ENCODE data around the gene KIRREL2.
"Not testable (repeated sequence)": the region's sequence is repeated elsewhere in the genome, so short reads cannot be mapped to it uniquely, and the experiment has no call there.

The KIRREL2 gene

DNA sequence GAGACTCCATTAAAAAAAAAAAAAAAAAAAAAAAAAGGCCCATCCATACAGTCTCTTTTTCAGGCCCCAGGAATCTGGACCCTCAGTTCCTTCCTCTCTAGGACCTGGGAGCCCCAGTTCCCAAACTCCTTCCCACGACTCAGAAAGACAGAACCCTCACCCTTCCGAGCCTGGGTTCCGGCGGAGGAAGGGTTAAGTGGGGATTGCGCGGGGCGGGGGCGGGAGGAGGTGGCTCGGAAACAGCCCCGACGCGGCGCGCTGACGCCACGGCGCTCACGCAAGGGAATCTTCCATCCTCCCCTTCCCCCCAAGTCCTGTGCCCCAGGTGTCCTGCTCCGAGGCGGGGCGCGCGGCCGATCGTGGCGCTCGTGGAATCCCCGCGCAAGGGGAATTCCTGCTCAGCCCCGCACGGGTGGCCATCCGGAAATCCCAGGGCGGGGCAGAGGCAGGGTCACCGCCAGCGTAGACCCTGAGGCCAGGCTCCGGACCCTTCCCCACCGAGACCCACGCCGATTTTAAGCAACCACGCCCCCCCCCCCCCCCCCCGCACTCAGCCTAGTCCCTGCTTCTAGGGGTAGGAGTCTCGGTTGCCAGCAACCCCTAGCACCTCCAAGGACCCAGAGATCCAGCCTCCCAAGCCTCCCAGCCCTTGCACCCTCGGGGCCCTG lies 43.0 kb downstream of the KIRREL2 start:
- peak; percentile 91 for DNase-seq

DNA sequence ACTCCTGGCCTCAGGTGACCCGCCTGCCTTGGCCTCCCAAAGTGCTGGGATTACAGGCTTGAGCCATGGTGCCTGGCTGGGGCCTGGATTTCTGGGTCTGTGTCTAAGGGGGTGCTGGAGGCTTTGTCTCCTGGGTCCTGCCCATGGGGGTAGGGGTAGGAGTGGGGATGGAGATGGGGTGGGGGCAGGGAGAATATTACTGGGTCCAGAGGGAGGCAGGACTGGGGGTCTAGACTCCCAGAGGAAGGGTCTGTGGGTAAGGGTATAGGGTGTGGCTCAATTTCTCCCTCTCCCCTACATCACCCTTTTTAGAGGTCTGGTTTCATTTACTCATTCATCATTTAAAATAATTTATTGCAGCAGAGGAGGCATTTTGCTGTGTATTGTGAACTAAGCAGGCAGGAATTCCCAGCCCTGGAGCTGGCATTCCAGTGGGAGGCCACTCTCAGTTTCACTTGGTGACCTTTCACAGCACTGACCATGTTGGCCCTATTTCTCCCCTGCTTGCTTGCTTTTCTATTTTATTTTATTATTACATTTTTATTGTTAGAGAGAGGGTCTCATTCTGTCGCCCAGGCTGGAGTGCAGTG lies 44.4 kb downstream of the KIRREL2 start:
- no peak for DNase-seq

DNA sequence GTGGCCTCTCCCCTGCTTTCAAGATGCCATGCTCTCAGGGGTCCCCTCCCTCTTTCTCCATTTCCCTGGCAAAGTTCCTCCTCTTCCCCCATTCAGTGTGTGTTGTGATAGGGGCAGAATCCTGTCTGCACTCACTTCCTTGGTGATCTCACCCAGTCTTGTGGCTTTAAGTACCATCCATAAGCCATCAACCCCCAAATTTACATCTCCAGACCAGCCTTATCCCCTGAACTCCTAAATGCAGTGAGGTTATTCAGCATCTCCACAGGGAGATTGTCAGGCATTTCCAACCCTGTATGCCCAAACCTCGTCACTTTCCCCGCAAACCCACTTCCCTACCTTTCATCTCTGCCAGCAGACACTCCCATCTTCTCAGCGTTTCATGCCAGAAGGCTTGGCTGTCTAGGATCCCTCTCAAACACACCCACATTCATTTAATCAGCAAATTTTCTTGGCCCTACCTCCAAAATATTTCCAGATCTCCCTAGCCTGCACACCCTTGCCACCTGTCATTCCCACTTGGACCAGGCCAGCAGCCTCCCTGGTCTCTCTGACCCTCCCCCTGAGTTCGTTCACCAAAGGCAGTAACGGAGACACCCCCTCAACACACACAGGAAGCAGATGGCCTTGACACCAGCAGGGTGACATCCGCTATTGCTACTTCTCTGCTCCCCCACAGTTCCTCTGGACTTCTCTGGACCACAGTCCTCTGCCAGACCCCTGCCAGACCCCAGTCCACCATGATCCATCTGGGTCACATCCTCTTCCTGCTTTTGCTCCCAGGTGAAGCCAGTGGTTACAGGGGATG lies 45.3 kb downstream of the KIRREL2 start, which contains the start of gene HCST:
HCST (plus strand) TSS at position 676 of the 808 bp plus-strand sequence; CDS start at position 741, 65 bp downstream.
- DNase-seq: peak; percentile 76

DNA sequence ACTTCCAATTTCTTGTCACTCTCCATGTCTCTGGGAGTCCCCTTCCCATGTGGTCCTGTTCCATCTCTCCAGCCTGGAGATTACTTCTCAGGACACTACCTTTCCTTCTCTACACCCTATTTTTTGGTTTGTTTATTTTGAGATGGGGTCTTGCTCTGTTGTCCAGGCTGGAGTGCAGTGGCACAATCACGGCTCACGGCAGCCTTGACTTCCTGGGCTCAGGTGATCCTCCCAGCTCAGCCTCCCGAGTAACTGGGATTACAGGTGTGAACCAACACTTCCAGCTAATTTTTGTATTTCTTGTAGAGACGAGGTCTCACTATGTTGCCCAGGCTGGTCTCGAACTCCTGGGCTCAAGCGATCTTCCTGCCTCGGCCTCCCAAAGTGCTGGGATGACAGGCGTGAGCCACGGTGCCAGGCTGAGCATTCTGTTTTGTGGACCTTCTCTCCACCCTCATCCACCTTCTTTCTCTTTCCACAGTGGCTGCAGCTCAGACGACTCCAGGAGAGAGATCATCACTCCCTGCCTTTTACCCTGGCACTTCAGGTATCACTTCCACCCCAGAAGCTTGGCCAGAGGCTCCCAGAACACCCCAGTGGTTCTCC lies 46.3 kb downstream of the KIRREL2 start:
- DNase-seq: no peak

DNA sequence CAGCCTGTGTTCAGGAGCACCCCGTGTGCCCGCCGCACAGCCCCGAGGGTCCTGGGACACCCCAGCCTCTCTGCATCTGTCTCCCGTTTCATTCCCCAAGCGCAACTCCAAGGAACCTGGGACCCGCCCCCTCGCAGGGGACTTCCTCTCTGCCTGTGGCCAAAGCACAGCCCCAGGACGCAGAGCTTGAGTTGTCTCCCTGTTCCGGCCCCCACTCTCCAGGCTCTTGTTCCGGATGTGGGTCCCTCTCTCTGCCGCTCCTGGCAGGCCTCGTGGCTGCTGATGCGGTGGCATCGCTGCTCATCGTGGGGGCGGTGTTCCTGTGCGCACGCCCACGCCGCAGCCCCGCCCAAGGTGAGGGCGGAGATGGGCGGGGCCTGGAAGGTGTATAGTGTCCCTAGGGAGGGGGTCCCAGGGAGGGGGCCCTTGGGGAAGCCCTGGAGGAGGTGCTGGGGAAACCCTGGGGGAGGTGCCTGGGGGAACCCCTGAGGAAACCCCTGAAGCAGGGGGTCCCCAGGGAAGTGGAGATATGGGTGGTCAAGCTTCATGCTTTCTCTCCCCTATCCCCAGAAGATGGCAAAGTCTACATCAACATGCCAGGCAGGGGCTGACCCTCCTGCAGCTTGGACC lies 47.0 kb downstream of the KIRREL2 start:
- DNase-seq: peak; percentile 91

DNA sequence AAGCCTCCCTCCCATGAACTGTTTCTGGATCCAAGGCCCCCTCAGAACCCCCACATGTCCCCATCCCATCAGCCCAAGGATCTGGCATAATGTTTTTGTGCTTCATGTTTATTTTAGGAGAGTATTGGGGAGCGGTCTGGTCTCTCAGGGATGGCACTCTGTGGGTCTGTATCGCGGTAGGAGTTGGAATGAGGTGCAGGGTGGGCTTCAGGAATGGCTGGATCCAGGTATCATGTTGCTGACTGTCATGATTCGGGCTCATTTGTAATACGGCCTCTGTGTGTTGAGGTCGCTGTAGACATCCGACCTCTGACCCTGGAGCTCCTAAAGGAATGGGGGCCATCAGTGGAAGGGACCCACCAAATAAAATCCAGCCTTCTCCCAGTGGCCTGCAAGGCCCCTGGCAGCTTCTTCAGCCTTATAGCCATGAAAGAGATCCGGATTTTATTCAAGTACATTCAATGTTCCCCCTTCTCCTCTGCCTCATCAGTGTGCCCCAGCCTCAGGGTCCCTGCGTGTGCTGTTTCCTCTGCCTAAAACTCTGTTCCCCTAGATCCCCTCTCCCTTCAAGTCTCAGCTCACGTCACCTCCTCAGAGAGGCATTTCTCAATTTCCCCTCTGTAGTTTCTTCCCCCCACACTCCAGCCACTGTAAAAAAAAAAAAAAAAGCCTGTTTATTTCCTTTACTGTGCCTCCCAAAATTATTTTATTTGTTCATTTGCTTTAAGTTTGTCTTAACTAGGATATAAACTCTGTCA lies 47.8 kb downstream of the KIRREL2 start:
- DNase-seq: no peak

DNA sequence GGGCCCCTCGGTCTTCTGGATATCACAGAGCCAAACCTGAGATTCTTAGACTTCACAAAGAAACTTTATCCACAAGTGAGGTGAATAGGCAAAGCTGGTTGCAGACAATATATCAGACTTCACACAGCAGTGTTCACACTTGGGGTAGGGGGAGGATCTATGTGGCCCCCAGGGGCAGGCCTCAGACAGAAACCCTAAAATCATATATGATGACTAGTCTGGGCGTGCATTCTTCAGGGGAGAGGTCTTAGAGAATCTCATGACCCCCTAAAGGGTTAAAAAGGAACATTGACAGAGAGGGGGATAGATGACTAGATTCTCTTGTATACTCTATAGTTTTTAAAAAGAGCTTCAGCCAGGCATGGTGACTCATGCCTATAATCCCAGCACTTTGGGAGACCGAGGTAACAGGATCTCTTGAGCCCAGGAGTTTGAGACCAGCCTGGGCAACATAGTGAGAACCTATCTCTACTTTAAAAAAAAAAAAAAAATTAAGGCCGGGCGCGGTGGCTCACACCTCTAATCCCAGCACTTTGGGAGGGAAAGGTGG lies 48.5 kb downstream of the KIRREL2 start:
- no peak for DNase-seq

DNA sequence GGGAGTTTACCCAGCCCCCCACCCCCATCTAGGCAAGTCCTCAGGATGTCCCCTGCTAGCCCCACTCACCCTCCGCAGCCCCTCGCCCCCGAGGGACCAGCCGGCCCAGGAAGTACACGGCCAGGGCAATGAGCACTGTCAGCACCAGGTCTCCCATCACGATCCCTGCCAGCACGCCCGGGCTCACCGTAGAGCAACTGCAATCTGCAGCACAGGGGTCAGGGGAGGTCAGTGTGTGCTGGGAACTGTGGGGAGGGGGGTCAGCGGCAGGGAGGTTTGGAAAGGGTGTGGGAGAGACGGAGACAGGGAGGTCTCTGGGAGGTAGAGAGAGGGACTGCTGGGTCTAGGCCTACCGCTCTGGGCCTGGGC lies 50.6 kb downstream of the KIRREL2 start:
- DNase-seq: no peak

DNA sequence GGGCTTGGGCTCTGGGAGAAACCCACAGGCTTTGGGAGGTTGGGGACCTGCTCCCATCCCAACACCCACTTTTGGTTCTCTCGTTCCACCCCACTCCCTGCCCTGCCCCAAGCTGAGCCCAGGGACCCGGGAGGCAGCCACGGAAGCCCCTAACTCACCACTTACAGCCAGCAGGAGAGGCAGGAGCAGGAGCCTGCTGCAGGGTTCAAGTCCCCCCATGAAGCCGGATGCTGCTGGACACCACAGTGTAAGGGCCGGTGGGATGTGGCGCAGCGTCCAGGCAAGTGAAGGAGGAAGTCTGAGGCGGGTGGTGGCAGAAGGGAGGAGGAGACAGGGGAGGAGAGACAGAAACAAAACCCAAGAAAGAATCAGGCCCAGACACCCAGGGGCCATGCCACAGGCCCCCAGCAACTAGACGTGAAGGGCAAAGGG lies 51.3 kb downstream of the KIRREL2 start, which contains the start of gene TYROBP:
TYROBP (minus strand) TSS at position 286 of the 432 bp plus-strand sequence; CDS start at position 219, 67 bp downstream.
- DNase-seq: no peak

DNA sequence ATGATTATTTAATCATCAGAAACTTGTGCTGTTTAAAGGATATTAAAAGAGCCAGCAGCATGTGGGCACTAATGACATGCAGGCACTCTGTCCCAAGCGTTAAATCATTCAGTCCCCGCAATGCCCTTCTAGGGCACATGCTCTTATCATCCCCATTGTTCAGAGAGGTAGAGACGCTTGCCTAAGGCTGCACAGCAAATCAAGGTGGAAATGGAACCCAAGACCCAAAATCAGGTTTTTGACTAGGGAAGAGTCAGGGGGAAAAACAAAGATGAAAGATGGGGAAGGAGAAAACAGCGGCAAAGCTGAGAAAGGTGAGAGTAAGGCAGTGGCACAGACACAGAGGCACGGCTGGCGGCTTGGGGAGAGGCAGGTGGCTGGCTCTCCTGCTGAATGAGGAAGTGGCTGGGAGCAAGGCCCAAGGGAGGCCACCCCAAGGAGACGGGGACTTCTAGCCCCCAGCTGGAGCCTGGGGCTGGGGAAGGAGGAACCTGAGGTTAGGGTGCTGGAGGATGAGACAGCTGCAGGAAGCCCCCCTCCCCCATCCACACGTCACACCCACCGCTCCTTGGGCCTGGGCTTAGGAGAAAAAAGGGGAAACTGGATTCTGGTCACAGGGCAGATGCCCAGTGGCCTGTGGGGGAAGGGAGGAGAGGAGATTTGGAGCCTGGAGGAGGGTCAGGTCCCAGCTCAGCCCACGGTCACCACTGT lies 52.4 kb downstream of the KIRREL2 start:
- no peak for DNase-seq

DNA sequence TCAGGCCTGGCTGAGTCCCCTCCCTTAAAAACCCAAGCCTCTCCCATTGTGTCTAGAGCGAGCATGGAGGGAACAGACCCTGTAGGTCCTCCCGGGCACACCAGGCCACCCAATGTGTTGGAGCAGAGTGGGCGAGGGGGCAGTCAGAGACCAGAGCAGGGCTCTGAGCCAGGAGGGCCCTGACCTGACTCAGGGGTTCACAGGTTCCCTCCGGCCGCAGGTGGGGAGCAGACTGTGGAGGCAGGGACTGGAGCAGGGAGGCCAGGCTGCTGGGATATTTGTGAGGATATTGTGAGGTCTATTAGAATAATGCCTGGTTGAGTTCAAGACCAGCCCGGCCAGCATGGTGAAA lies 52.9 kb downstream of the KIRREL2 start:
- DNase-seq: no peak

DNA sequence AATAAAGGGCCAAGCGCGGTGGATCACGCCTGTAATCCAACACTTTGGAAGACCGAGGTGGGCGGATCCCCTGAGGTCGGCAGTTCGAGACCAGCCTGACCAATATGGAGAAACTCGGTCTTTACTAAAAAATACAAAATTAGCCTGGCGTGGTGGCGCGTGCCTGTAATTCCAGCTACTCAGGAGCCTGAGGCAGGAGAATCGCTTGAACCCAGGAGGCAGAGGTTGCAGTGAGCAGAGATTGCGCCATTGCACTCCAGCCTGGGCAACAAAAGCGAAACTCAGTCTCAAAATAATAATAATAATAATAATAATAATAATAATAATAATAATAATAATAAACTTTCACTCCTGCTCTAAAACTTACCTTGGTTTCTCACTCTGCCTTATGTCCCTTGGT lies 53.6 kb downstream of the KIRREL2 start:
- not testable (repeated sequence) for DNase-seq

DNA sequence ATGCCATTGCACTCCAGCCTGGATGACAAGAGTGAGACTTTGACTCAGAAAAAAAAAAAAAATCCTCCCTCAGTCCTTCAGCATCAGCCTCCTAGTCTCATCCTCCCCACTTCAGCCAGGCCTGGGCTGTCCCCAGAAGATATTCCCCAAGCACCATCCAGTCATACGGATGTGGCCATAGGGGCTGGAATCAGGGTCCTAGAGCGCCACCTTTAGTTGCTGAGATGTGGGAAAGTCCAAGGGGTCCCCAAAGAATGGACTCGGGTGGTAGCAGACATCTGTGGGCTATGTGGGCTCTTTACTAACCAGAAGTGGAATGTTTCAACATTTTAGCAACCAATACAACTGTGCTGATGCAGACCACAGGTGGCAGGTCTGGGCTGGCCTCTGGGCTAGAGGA lies 54.5 kb downstream of the KIRREL2 start:
- DNase-seq: no peak

DNA sequence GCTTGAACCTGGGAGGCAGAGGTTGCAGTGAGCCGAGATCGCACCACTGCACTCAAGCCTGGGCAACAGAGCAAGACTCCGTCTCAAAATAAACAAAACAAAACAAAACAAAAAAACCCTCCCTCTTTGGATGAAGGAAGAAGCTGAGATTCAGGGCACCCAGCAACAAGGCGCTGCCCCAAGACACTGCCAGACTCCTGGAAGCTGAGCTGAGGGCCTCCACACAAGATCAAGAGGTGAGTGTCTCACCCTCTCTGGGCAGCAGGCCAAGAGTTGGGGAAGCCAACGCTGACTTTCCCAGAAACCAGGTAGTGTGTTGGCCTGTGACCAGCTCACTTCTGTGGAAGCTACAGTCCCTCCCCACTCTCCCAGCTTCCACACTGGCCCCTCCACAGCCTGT lies 55.1 kb downstream of the KIRREL2 start:
- no peak for DNase-seq

DNA sequence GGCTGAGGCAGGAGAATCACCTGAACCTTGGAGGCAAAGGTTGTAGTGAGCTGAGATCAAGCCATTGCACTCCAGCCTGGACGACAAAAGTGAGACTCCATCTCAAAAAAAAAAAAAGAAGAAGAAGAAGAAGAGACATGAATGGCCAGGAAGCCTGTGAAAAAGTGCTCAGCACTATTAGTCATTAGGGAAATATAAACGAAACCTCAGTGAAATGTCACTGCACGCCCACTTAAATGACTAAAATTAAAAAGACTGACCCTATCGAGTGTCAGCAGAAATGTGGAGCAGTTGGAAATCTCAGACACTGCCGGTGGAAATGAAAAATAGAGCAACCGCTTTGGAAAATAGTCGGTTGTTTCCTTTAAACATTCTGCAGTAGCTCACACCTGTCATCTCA lies 56.9 kb downstream of the KIRREL2 start:
- no peak for DNase-seq

DNA sequence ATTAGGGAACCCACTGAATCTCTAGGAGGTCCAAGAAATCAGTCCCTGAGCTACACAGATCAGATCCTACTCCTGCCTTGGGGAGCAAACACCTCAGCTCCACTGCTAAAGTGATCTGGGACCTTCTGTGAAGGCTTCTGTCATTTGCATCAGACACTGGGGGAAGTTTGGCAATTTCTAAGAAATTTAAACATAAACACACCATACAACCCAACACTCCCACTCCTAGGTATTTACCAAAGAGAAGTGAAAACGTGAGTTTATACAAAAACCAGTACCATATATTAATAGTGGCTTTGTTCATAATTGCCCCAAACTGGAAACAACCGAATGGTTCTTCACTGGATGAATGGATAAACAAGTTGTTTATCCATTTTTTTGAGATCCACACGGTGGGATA lies 58.7 kb downstream of the KIRREL2 start:
- DNase-seq: no peak

All from activated CD8-positive, alpha-beta memory T cell treated with anti-CD3 and anti-CD28 coated beads for 24 hours (primary cell).